K562 (cell line): ENCODE measurements around the gene ZNF200. TPM values are rescaled to one million over a fixed set of nuclear protein-coding genes. Genes with fewer than 3 reads are reported as not detected.

ENCODE experiments used
- BRD4 ChIP-seq: fragments of 200-600 bp; sonication (generic); IDR thresholded peaks from 2 replicates; pipeline ENCODE4 v1.6.1; 2017; ENCODE audit warnings: inconsistent platforms
- BRF2 ChIP-seq: IDR thresholded peaks from 3 replicates; pipeline ENCODE4 v1.6.1; 2011; ENCODE audit warnings: borderline replicate concordance, mild to moderate bottlenecking; ENCODE audit not compliant: insufficient read length, insufficient read depth
- CREBBP ChIP-seq: IDR thresholded peaks from one replicate; pipeline ENCODE4 v1.6.1; 2012; ENCODE audit warnings: low read depth, mild to moderate bottlenecking, control low read depth, inconsistent platforms, low read length
- KLF13 ChIP-seq: fragments of 450-650 bp; IDR thresholded peaks from 2 replicates; pipeline ENCODE4 v1.6.1; 2016; ENCODE audit warnings: missing genetic modification characterization, low read depth, mild to moderate bottlenecking, missing compliant biosample characterization, moderate library complexity, borderline replicate concordance
- MYBL2 ChIP-seq, 2 experiments: fragments of 450-650 bp in 1 of 2; sonication (generic) in 1 of 2; formaldehyde crosslinking in 1 of 2; IDR thresholded peaks; 2 replicates each; pipeline versions ENCODE4 v1.6.1 to v1.8.1; 2017 to 2022; ENCODE audit warnings: borderline replicate concordance in 1 of 2, inconsistent platforms in 1 of 2, low read depth in 1 of 2, mild to moderate bottlenecking in 1 of 2, missing genetic modification reagents in 1 of 2, moderate library complexity in 1 of 2
- NUFIP1 ChIP-seq: fragments of 450-650 bp; IDR thresholded peaks from 2 replicates; pipeline ENCODE4 v1.6.1; 2018; ENCODE audit not compliant: partially characterized antibody
- TBL1XR1 ChIP-seq, 2 experiments: IDR thresholded peaks; 2 replicates each; pipeline ENCODE4 v1.6.1; 2012; ENCODE audit warnings: improper control_type of control experiment in 2 of 2, low read length in 2 of 2, mild to moderate bottlenecking in 1 of 2
- UBTF ChIP-seq, 2 experiments: IDR thresholded peaks; 2 replicates each; pipeline ENCODE4 v1.6.1; 2012; ENCODE audit warnings: improper control_type of control experiment in 2 of 2, low read depth in 2 of 2, low read length in 2 of 2, borderline replicate concordance in 1 of 2
- ZNF121 ChIP-seq: sonication (generic); formaldehyde crosslinking; conservative IDR thresholded peaks from 2 replicates; pipeline ENCODE4 v1.8.0; 2022; ENCODE audit warnings: missing genetic modification reagents
- ZNF408 ChIP-seq: fragments of 250-450 bp; sonication (Bioruptor Pico); IDR thresholded peaks from 2 replicates; pipeline ENCODE4 v1.4.0; 2020; ENCODE audit warnings: low read depth, mild to moderate bottlenecking, moderate library complexity
- ZNF589 ChIP-seq: fragments of 200-800 bp; sonication (Bioruptor generic); IDR thresholded peaks from 2 replicates; pipeline ENCODE4 v1.6.1; 2016; ENCODE audit warnings: low read depth, missing genetic modification characterization, missing compliant biosample characterization
- ZNF764 ChIP-seq: fragments of 250-450 bp; sonication (Bioruptor Pico); IDR thresholded peaks from 2 replicates; pipeline ENCODE4 v1.4.0; 2020; ENCODE audit warnings: low read depth, mild to moderate bottlenecking, moderate library complexity
- polyA plus RNA-seq, 8 experiments: library from polyadenylated mRNA; depleted of rRNA in 4 of 8; stranded (reverse) in 5 of 8; unstranded in 3 of 8; fragments of >200 nt; fragmentation: Nextera tagmentation in 2 of 8; fragmentation: Illumina TruSeq in 1 of 8; extraction: Ambion mirVana in 2 of 8; extraction: Trizol in 1 of 8; gene quantifications; 2 replicates each; pipeline versions ENCODE4 v1.2.1 to v1.2.3, GENCODE V29; 2011 to 2014; ENCODE audit warnings: inconsistent platforms in 1 of 8, missing spikeins in 1 of 8
- total RNA-seq, 7 experiments: library from RNA; depleted of rRNA in 6 of 7; stranded (reverse); fragments of >200 nt in 6 of 7; fragmentation: Illumina TruSeq in 2 of 7; extraction: Trizol in 2 of 7; gene quantifications; 2 replicates each; pipeline versions ENCODE4 v1.2.1 to v1.2.3, GENCODE V29; 2011 to 2021; ENCODE audit warnings: low replicate concordance in 1 of 7
- TF ChIP-seq, protein P1 (sequence below): fragments of 450-650 bp; IDR thresholded peaks from 2 replicates; pipeline ENCODE4 v1.6.1; 2018; ENCODE audit warnings: mild to moderate bottlenecking, low read depth; ENCODE audit not compliant: partially characterized antibody
- TF ChIP-seq, protein P2 (sequence below): fragments of 200-800 bp; sonication (Bioruptor generic); IDR thresholded peaks from 2 replicates; pipeline ENCODE4 v1.6.1; 2016; ENCODE audit warnings: missing genetic modification characterization, missing compliant biosample characterization

Gene ZNF200
- total and polyA plus RNA-seq, 9 of the 15 experiments (the other 6 are each of a cell fraction or from before 2014, with no cell fraction given) = 4.8 to 14.5 (median 9.2) TPM

GRCh38 chr16:3264137-3265036, 29.4 kb upstream of the ZNF200 start (continued):
- TF ChIP-seq, protein P1, sequence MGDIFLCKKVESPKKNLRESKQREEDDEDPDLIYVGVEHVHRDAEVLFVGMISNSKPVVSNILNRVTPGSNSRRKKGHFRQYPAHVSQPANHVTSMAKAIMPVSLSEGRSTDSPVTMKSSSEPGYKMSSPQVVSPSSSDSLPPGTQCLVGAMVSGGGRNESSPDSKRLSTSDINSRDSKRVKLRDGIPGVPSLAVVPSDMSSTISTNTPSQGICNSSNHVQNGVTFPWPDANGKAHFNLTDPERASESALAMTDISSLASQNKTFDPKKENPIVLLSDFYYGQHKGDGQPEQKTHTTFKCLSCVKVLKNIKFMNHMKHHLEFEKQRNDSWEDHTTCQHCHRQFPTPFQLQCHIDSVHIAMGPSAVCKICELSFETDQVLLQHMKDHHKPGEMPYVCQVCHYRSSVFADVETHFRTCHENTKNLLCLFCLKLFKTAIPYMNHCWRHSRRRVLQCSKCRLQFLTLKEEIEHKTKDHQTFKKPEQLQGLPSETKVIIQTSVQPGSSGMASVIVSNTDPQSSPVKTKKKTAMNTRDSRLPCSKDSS = no peak
- TF ChIP-seq, protein P2, sequence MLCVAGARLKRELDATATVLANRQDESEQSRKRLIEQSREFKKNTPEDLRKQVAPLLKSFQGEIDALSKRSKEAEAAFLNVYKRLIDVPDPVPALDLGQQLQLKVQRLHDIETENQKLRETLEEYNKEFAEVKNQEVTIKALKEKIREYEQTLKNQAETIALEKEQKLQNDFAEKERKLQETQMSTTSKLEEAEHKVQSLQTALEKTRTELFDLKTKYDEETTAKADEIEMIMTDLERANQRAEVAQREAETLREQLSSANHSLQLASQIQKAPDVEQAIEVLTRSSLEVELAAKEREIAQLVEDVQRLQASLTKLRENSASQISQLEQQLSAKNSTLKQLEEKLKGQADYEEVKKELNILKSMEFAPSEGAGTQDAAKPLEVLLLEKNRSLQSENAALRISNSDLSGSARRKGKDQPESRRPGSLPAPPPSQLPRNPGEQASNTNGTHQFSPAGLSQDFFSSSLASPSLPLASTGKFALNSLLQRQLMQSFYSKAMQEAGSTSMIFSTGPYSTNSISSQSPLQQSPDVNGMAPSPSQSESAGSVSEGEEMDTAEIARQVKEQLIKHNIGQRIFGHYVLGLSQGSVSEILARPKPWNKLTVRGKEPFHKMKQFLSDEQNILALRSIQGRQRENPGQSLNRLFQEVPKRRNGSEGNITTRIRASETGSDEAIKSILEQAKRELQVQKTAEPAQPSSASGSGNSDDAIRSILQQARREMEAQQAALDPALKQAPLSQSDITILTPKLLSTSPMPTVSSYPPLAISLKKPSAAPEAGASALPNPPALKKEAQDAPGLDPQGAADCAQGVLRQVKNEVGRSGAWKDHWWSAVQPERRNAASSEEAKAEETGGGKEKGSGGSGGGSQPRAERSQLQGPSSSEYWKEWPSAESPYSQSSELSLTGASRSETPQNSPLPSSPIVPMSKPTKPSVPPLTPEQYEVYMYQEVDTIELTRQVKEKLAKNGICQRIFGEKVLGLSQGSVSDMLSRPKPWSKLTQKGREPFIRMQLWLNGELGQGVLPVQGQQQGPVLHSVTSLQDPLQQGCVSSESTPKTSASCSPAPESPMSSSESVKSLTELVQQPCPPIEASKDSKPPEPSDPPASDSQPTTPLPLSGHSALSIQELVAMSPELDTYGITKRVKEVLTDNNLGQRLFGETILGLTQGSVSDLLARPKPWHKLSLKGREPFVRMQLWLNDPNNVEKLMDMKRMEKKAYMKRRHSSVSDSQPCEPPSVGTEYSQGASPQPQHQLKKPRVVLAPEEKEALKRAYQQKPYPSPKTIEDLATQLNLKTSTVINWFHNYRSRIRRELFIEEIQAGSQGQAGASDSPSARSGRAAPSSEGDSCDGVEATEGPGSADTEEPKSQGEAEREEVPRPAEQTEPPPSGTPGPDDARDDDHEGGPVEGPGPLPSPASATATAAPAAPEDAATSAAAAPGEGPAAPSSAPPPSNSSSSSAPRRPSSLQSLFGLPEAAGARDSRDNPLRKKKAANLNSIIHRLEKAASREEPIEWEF (CRISPR knock-in tag) = no peak
- TF ChIP-seq MYBL2 (IDR thresholded peaks at IDR 0.05; ENCODE audit: low read depth) (no peak), MYBL2 (CRISPR knock-in tag; IDR thresholded peaks at IDR 0.05; ENCODE audit: borderline replicate concordance) (no peak), BRF2 (no peak), KLF13 (no peak), ZNF589 (no peak), BRD4 (0 out of 2 replicates have a peak, but pooled peaks have one; percentile 55), ZNF408 (CRISPR knock-in tag) (no peak), NUFIP1 (peak; percentile 57), ZNF121 (0 out of 2 replicates have a peak, but pooled peaks have one; percentile 25), UBTF (IDR thresholded peaks at IDR 0.05; ENCODE audit: borderline replicate concordance in 1 of 2, low read depth in 2 of 2, low read length in 2 of 2) (peak in 1 of 2 experiments; percentile 56; a peak in 2 of 4 replicates), CREBBP (no peak), ZNF764 (CRISPR knock-in tag) (peak; percentile 94), TBL1XR1 (IDR thresholded peaks at IDR 0.05; ENCODE audit: low read length in 2 of 2) (peak in 1 of 2 experiments; percentile 13; a peak in 1 of 4 replicates)
